Hematopoietic multipotent progenitor cell (in vitro differentiated cells): ENCODE results near the gene PIH1D2. TPM values are rescaled to one million over a fixed set of nuclear protein-coding genes. Genes with fewer than 3 reads are reported as not detected.

Experiments used
- small RNA-seq: library from RNA; depleted of rRNA; stranded (forward); fragments of <200 nt; gene quantifications from one replicate; pipeline ENCODE3, GENCODE V24; 2012
- total RNA-seq: library from RNA; depleted of rRNA; stranded (reverse); fragments of >200 nt; gene quantifications from one replicate; pipeline ENCODE4 v1.2.3, GENCODE V29; 2012

PIH1D2 gene
- total RNA-seq, 1 donor: 0.54 TPM

Small RNA genes lying within 50 kb of the gene (small RNA-seq; reads per million reads assigned to genes)
- not detected for gene AP000907.3
- gene RNU6-893P: not detected

Other genes starting within 250 kb of the PIH1D2 start
- gene ALG9, start 202.4 kb downstream of the PIH1D2 start, total RNA-seq: 27.7 TPM
- 3.2 TPM for gene FDXACB1, start 194.9 kb downstream of the PIH1D2 start, total RNA-seq
- gene CFAP68, start 194.5 kb downstream of the PIH1D2 start, total RNA-seq: 33.4 TPM
- not detected for gene CRYAB, start 162.2 kb downstream of the PIH1D2 start, total RNA-seq
- not detected for gene HSPB2, start 161.3 kb downstream of the PIH1D2 start, total RNA-seq
- not detected for gene C11orf52, start 155.1 kb downstream of the PIH1D2 start, total RNA-seq
- gene DIXDC1, start 136.7 kb downstream of the PIH1D2 start, total RNA-seq: 2.7 TPM
- 16.7 TPM for gene DLAT, start 48.6 kb downstream of the PIH1D2 start, total RNA-seq
- 12.1 TPM for gene NKAPD1, start 282 bp upstream of the PIH1D2 start, total RNA-seq
- gene TIMM8B, start 12.7 kb upstream of the PIH1D2 start, total RNA-seq: 39.6 TPM
- gene SDHD, start 12.9 kb upstream of the PIH1D2 start, total RNA-seq: 156 TPM
- 26.4 TPM for gene IL18, start 90.1 kb upstream of the PIH1D2 start, total RNA-seq
- gene TEX12, start 93.4 kb upstream of the PIH1D2 start, total RNA-seq: not detected
- 1.3 TPM for gene BCO2, start 101.5 kb upstream of the PIH1D2 start, total RNA-seq
- 18.9 TPM for gene PTS, start 152.4 kb upstream of the PIH1D2 start, total RNA-seq
- not detected for gene PLET1, start 186.8 kb upstream of the PIH1D2 start, total RNA-seq